HFFc6 (cell line): ENCODE measurements around the gene ZNF407. TPM values are rescaled to one million over a fixed set of nuclear protein-coding genes. Genes with fewer than 3 reads are reported as not detected.
A peak's percentile ranks its signal among the peaks of the same experiment; 100 is the strongest.

Experiments
- DNase-seq: peaks from one replicate; pipeline ENCODE4 v3.0.0-alpha.2; 2018
- H3K27ac Mint-ChIP-seq: 2 replicates; pipeline ENCODE4 v1.8.0; 2020; ENCODE audit warnings: mild to moderate bottlenecking, mixed read lengths
- H3K27me3 Mint-ChIP-seq: 2 replicates; pipeline ENCODE4 v1.8.0; 2021; ENCODE audit warnings: mild to moderate bottlenecking, moderate library complexity, mixed read lengths; ENCODE audit not compliant: insufficient read depth
- H3K36me3 Mint-ChIP-seq: 2 replicates; pipeline ENCODE4 v1.8.0; 2021; ENCODE audit warnings: low read depth, mixed read lengths
- H3K4me1 Mint-ChIP-seq: 2 replicates; pipeline ENCODE4 v1.8.0; 2020; ENCODE audit warnings: low read depth, mixed read lengths
- H3K4me3 Mint-ChIP-seq: 2 replicates; pipeline ENCODE4 v1.8.0; 2020; ENCODE audit warnings: mild to moderate bottlenecking, moderate library complexity, mixed read lengths
- H3K9me3 Mint-ChIP-seq: 2 replicates; pipeline ENCODE4 v1.8.0; 2020; ENCODE audit warnings: mild to moderate bottlenecking, mixed read lengths
- CTCF ChIP-seq: fragments of 200-600 bp; sonication (generic); IDR thresholded peaks from 2 replicates; pipeline ENCODE4 v1.5.0; 2021; ENCODE audit warnings: antibody characterized with exemption, mild to moderate bottlenecking
- total RNA-seq, 6 experiments: library from RNA; stranded (reverse); fragmentation: NEBNext Ultra II Directional; extraction: Animal tissue kit (Norgen Biotek cat#: 25700); gene quantifications; 2 replicates in 1 of 6; 3 replicates in 5 of 6; pipeline ENCODE4 v1.2.3, GENCODE V29; 2021

The ZNF407 gene
- total RNA-seq, 6 experiments from 2014 or later = 7.9 to 9.7 (median 9.1) TPM

- no peak overlapping the region for H3K27ac Mint-ChIP-seq
- H3K4me1 Mint-ChIP-seq = no peaks in the 10 kb centered on the region
- no peaks in the 10 kb centered on the region for H3K9me3 Mint-ChIP-seq
- no peak overlapping the region for H3K4me3 Mint-ChIP-seq
- H3K27me3 Mint-ChIP-seq = peaks cover 40% of the 10 kb centered on the region
- no peak for DNase-seq
- no peak for TF ChIP-seq CTCF
- H3K36me3 Mint-ChIP-seq = no peaks in the 10 kb centered on the region
These were observed 15.0 kb upstream of the ZNF407 start for GRCh38 chr18:74582642-74583041.

- no peak for TF ChIP-seq CTCF
- H3K4me1 Mint-ChIP-seq = 0 out of 2 replicates have a peak, but pooled peaks cover 5% of the 10 kb centered on the region
- no peak overlapping the region for H3K27ac Mint-ChIP-seq
- no peaks in the 10 kb centered on the region for H3K9me3 Mint-ChIP-seq
- H3K36me3 Mint-ChIP-seq = no peaks in the 10 kb centered on the region
- no peak for DNase-seq
- peaks cover 22% of the 10 kb centered on the region for H3K27me3 Mint-ChIP-seq
- no peak overlapping the region for H3K4me3 Mint-ChIP-seq
These were observed 10.2 kb upstream of the ZNF407 start for GRCh38 chr18:74587441-74587840.

GRCh38 chr18:74589021-74589420, 8.6 kb upstream of the ZNF407 start:
- Mint-ChIP-seq H3K27ac (no peak overlapping the region), H3K9me3 (no peaks in the 10 kb centered on the region), H3K36me3 (peaks cover 11% of the 10 kb centered on the region), H3K4me3 (no peak overlapping the region), H3K4me1 (0 out of 2 replicates have a peak, but pooled peaks cover 5% of the 10 kb centered on the region), H3K27me3 (peaks cover 19% of the 10 kb centered on the region)
- DNase-seq = no peak
- TF ChIP-seq CTCF = no peak

GRCh38 chr18:74589811-74590210, 7.9 kb upstream of the ZNF407 start:
- no peak for TF ChIP-seq CTCF
- DNase-seq = no peak
- peaks cover 15% of the 10 kb centered on the region for H3K36me3 Mint-ChIP-seq
- peaks cover 19% of the 10 kb centered on the region for H3K27me3 Mint-ChIP-seq
- no peaks in the 10 kb centered on the region for H3K9me3 Mint-ChIP-seq
- H3K4me3 Mint-ChIP-seq = no peak overlapping the region
- H3K27ac Mint-ChIP-seq = no peak overlapping the region
- H3K4me1 Mint-ChIP-seq = 0 out of 2 replicates have a peak, but pooled peaks cover 7% of the 10 kb centered on the region

GRCh38 chr18:74590671-74591070, 7.0 kb upstream of the ZNF407 start:
- Mint-ChIP-seq H3K4me3 (no peak overlapping the region), H3K27ac (no peak overlapping the region), H3K9me3 (no peaks in the 10 kb centered on the region), H3K27me3 (peaks cover 19% of the 10 kb centered on the region), H3K4me1 (peaks cover 16% of the 10 kb centered on the region), H3K36me3 (peaks cover 23% of the 10 kb centered on the region)
- no peak for TF ChIP-seq CTCF
- no peak for DNase-seq

GRCh38 chr18:74595431-74595830, 2.2 kb upstream of the ZNF407 start:
- peaks cover 2% of the 10 kb centered on the region for H3K27me3 Mint-ChIP-seq
- no peak for TF ChIP-seq CTCF
- H3K4me3 Mint-ChIP-seq = peak overlapping the region; percentile 59
- no peak for DNase-seq
- peaks cover 37% of the 10 kb centered on the region for H3K4me1 Mint-ChIP-seq
- peaks cover 33% of the 10 kb centered on the region for H3K36me3 Mint-ChIP-seq
- no peaks in the 10 kb centered on the region for H3K9me3 Mint-ChIP-seq
- H3K27ac Mint-ChIP-seq = 0 out of 2 replicates have a peak overlapping the region, but pooled peaks have one; percentile 5
